IMR-90 (cell line): Measurements from ENCODE around the gene PIK3R3. TPM values are rescaled to one million over a fixed set of nuclear protein-coding genes. Genes with fewer than 3 reads are reported as not detected.

Experiments
- ATAC-seq: fragments of 200-7000 bp; cut with Tn5 transposase; 2 replicates; pipeline ENCODE4 v1.9.1; 2020; ENCODE audit warnings: low read depth, mild to moderate bottlenecking, moderate library complexity
- BruUV-seq: library from RNA; stranded (reverse); fragments of 400-500 nt; replicated peaks from 2 replicates; lab custom pipeline; 2021; lab: Mats Ljungman, UMichigan
- CTCF ChIA-PET: fragments of 300-600 bp; formaldehyde crosslinking; extraction: SDS; loops from one replicate; lab custom pipeline; 2021; ENCODE audit warnings: antibody characterized with exemption; lab: Yijun Ruan, JAX
- POLR2A ChIA-PET: fragments of 300-600 bp; sonication (Branson Sonifier 250); formaldehyde crosslinking; loops from one replicate; lab custom pipeline; 2022; ENCODE audit warnings: antibody characterized with exemption; ENCODE audit not compliant: unreplicated experiment; lab: Charles Lee
- DNase-seq: peaks from one replicate; pipeline ENCODE4 v3.0.0; 2013
- H2AFZ ChIP-seq: replicated peaks from 2 replicates; pipeline ENCODE3; 2013; ENCODE audit warnings: low read length, mild to moderate bottlenecking; ENCODE audit not compliant: poor library complexity
- H2AK5ac ChIP-seq: 2 replicates; pipeline ENCODE4 v1.6.1; 2013; ENCODE audit warnings: low read depth, low read length, inconsistent platforms
- H2AK9ac ChIP-seq: replicated peaks from 2 replicates; pipeline ENCODE3; 2013; ENCODE audit warnings: mild to moderate bottlenecking, low read depth, low read length, moderate library complexity; ENCODE audit not compliant: poor library complexity
- H2BK120ac ChIP-seq: 2 replicates; pipeline ENCODE4 v1.6.1; 2013; ENCODE audit warnings: low read depth, low read length, inconsistent platforms
- H2BK15ac ChIP-seq: 3 replicates; pipeline ENCODE4 v1.6.1; 2013; ENCODE audit warnings: low read depth, low read length, inconsistent platforms
- H2BK20ac ChIP-seq: 2 replicates; pipeline ENCODE4 v1.6.1; 2013; ENCODE audit warnings: low read depth, mild to moderate bottlenecking, inconsistent platforms, low read length, moderate library complexity
- H2BK5ac ChIP-seq: 2 replicates; pipeline ENCODE4 v1.6.1; 2013; ENCODE audit warnings: mild to moderate bottlenecking, low read depth, low read length, inconsistent platforms; ENCODE audit not compliant: poor library complexity, severe bottlenecking
- H3K14ac ChIP-seq: replicated peaks from 2 replicates; pipeline ENCODE4 v1.6.1; 2013; ENCODE audit warnings: low read depth, low read length, inconsistent platforms
- H3K18ac ChIP-seq: 2 replicates; pipeline ENCODE4 v1.6.1; 2013; ENCODE audit warnings: low read depth, low read length, control low read depth
- H3K23ac ChIP-seq: 2 replicates; pipeline ENCODE4 v1.6.1; 2013; ENCODE audit warnings: low read depth, low read length, inconsistent platforms
- H3K27ac ChIP-seq: 2 replicates; pipeline ENCODE4 v1.5.1; 2013; ENCODE audit warnings: mild to moderate bottlenecking, control low read depth, low read length; ENCODE audit not compliant: insufficient read depth
- H3K27me3 ChIP-seq: 2 replicates; pipeline ENCODE4 v1.6.1; 2013; ENCODE audit warnings: low read length; ENCODE audit not compliant: control insufficient read depth, insufficient read depth
- H3K36me3 ChIP-seq: 2 replicates; pipeline ENCODE4 v1.6.1; 2013; ENCODE audit warnings: low read length, mixed read lengths; ENCODE audit not compliant: control insufficient read depth, insufficient read depth
- H3K4ac ChIP-seq: 2 replicates; pipeline ENCODE4 v1.6.1; 2013; ENCODE audit warnings: low read depth, low read length, inconsistent platforms
- H3K4me1 ChIP-seq: 2 replicates; pipeline ENCODE4 v1.6.1; 2013; ENCODE audit warnings: low read length, mixed read lengths; ENCODE audit not compliant: control insufficient read depth, insufficient read depth
- H3K4me2 ChIP-seq: 2 replicates; pipeline ENCODE4 v1.6.1; 2013; ENCODE audit warnings: low read depth, mild to moderate bottlenecking, control low read depth, low read length, moderate library complexity
- H3K4me3 ChIP-seq: 2 replicates; pipeline ENCODE4 v1.5.1; 2013; ENCODE audit warnings: low read depth, mild to moderate bottlenecking, control low read depth, low read length, moderate library complexity; ENCODE audit not compliant: insufficient read depth
- H3K56ac ChIP-seq: 2 replicates; pipeline ENCODE4 v1.6.1; 2013; ENCODE audit warnings: low read length, inconsistent platforms; ENCODE audit not compliant: insufficient read depth; ENCODE audit errors: extremely low read depth
- H3K79me1 ChIP-seq, 2 experiments: 2 replicates each; pipeline ENCODE4 v1.6.1; 2013; ENCODE audit warnings: low read length in 2 of 2, inconsistent platforms in 1 of 2, low read depth in 1 of 2
- H3K9ac ChIP-seq: 2 replicates; pipeline ENCODE4 v1.6.1; 2013; ENCODE audit warnings: low read depth, low read length, control low read depth
- H3K9me1 ChIP-seq: 2 replicates; pipeline ENCODE4 v1.6.1; 2013; ENCODE audit warnings: low read length, inconsistent platforms; ENCODE audit not compliant: insufficient read depth
- H3K9me3 ChIP-seq: 2 replicates; pipeline ENCODE4 v1.6.1; 2013; ENCODE audit warnings: low read length; ENCODE audit not compliant: control insufficient read depth, insufficient read depth
- H4K20me1 ChIP-seq: 2 replicates; pipeline ENCODE4 v1.6.1; 2013; ENCODE audit warnings: low read length, inconsistent platforms; ENCODE audit not compliant: insufficient read depth
- H4K5ac ChIP-seq: 2 replicates; pipeline ENCODE4 v1.6.1; 2013; ENCODE audit warnings: mild to moderate bottlenecking, low read depth, low read length, control low read depth
- H4K8ac ChIP-seq, 2 experiments: 2 replicates each; pipeline ENCODE4 v1.6.1; 2013; ENCODE audit warnings: low read depth in 2 of 2, low read length in 2 of 2, control low read depth in 1 of 2, inconsistent platforms in 1 of 2
- H4K91ac ChIP-seq: 2 replicates; pipeline ENCODE4 v1.6.1; 2013; ENCODE audit warnings: low read depth, low read length, inconsistent platforms; ENCODE audit not compliant: insufficient read depth
- RFX5 ChIP-seq: IDR thresholded peaks from 2 replicates; pipeline ENCODE4 v1.8.0; 2012; ENCODE audit warnings: low read depth, mild to moderate bottlenecking, low read length, moderate library complexity
- WGBS, 2 experiments: methylation state at CpG; one replicate each; pipeline versions ENCODE4 v1.1.5 to v1.1.7; 2013; ENCODE audit warnings: missing lambda C conversion rate in 2 of 2; ENCODE audit not compliant: insufficient read length in 1 of 2; ENCODE audit errors: extremely low coverage in 2 of 2; 5-methylcytosine and 5-hydroxymethylcytosine counted together
- dilution Hi-C: fragments of 300-500 bp; cut with HindIII; formaldehyde crosslinking; loops from one replicate; pipeline ENCODE4 v1.14.3; 2018; ENCODE audit warnings: low sequenced_read_pairs; ENCODE audit not compliant: unreplicated experiment
- in situ Hi-C: fragments of 300-500 bp; cut with MboI; formaldehyde crosslinking; loops from 3 replicates; pipeline ENCODE4 v1.14.3; 2019; ENCODE audit warnings: low sequenced_read_pairs, inconsistent platforms, mixed read lengths
- intact Hi-C: fragments of 100-400 bp; cut with micrococcal nuclease; formaldehyde crosslinking; loops from 2 replicates; pipeline ENCODE4 v1.10.0; 2022
- polyA plus RNA-seq, 3 experiments: library from polyadenylated mRNA; depleted of rRNA; stranded (reverse); fragments of >200 nt; gene quantifications; 2 replicates each; pipeline ENCODE4 v1.2.3, GENCODE V29; 2012; ENCODE audit warnings: low replicate concordance in 1 of 3
- total RNA-seq: library from RNA; depleted of rRNA; stranded (reverse); fragments of >200 nt; gene quantifications from 2 replicates; pipeline ENCODE4 v1.2.3, GENCODE V29; 2012
- TF ChIP-seq, protein P1 (sequence below): conservative IDR thresholded peaks from 2 replicates; pipeline ENCODE4 v1.5.1; 2012; ENCODE audit warnings: mild to moderate bottlenecking, low read depth, low read length, improper control_type of control experiment

The PIK3R3 gene
- total and polyA plus RNA-seq, 2 of the 4 experiments (the other 2 are of a cell fraction), result 5.3 to 9.9 TPM

DNA sequence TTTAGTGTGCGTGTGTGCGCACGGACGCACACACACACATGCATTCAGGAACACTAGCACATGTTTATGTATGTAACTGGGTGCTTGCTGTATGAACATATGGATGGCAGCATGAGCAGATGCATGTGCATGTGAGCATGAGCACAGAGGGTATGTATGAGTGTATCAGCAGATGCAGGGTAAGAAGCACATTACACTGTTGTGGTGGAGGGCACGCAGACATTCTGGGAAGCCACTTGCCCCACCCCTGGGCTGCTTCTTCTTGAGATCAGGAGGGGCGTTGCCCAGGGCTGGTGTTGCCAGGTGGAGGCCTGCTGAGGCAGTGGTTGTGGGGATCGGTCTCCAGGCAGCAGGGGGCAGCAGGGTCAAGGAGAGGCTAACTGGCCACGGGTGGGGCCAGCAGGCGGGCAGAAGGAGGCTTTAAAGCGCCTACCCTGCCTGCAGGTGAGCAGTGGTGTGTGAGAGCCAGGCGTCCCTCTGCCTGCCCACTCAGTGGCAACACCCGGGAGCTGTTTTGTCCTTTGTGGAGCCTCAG is 47.7 kb upstream of the PIK3R3 start:
- Histone ChIP-seq H2BK5ac (no peak overlapping the region), H3K27ac (no peak overlapping the region), H3K4ac (no peak overlapping the region; the same call in 1 of the 2 replicates), H3K56ac (no peak overlapping the region), H3K79me1 (no peaks in the 10 kb centered on the region), H2AK5ac (peak overlapping the region; percentile 71; the same call in 1 of the 2 replicates), H3K9me3 (no peaks in the 10 kb centered on the region), H4K20me1 (no peaks in the 10 kb centered on the region), H3K23ac (no peak overlapping the region), H2BK20ac (no peak overlapping the region), H3K27me3 (no peaks in the 10 kb centered on the region), H3K18ac (no peak overlapping the region), H3K4me2 (no peak overlapping the region), H2AFZ (no peak overlapping the region), H2BK120ac (no peak overlapping the region), H3K4me1 (peaks cover 16% of the 10 kb centered on the region), H4K8ac (no peak overlapping the region), H3K14ac (no peak overlapping the region), H2BK15ac (no peak overlapping the region), H4K5ac (no peak overlapping the region), H4K91ac (no peak overlapping the region), H3K9ac (no peak overlapping the region), H3K4me3 (no peak overlapping the region), H3K36me3 (no peaks in the 10 kb centered on the region), H2AK9ac (no peak overlapping the region), H3K9me1 (peaks cover 18% of the 10 kb centered on the region)
- TF ChIP-seq RFX5, result no peak
- TF ChIP-seq, protein P1, sequence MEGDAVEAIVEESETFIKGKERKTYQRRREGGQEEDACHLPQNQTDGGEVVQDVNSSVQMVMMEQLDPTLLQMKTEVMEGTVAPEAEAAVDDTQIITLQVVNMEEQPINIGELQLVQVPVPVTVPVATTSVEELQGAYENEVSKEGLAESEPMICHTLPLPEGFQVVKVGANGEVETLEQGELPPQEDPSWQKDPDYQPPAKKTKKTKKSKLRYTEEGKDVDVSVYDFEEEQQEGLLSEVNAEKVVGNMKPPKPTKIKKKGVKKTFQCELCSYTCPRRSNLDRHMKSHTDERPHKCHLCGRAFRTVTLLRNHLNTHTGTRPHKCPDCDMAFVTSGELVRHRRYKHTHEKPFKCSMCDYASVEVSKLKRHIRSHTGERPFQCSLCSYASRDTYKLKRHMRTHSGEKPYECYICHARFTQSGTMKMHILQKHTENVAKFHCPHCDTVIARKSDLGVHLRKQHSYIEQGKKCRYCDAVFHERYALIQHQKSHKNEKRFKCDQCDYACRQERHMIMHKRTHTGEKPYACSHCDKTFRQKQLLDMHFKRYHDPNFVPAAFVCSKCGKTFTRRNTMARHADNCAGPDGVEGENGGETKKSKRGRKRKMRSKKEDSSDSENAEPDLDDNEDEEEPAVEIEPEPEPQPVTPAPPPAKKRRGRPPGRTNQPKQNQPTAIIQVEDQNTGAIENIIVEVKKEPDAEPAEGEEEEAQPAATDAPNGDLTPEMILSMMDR, result no peak
- 55% methylated on average over 6 of the region's 12 CpGs; no CpG with 5 or more reads in 1 of the 2 experiments for WGBS, 2 experiments
- POLR2A ChIA-PET, result no interaction called here
- DNase-seq (no peak), ATAC-seq (no peak)
- intact Hi-C loops, result no loop called here
- dilution Hi-C loops, result loop anchor here (25.0 kb wide), 1 partner anchor 143 kb away; no protein-coding TSS in a partner anchor
- in situ Hi-C loops, result no loop called here
- CTCF ChIA-PET, result interaction anchor here (3.5 kb wide), 1 partner anchor 44 kb away, joined by 21 read pairs; no protein-coding TSS in a partner anchor
- no TSS peak for BruUV-seq
